ENCODE measurements around the gene MIDN. TPM values are rescaled to one million over a fixed set of nuclear protein-coding genes. Genes with fewer than 3 reads are reported as not detected.
"Not testable (repeated sequence)": the region's sequence is repeated elsewhere in the genome, so short reads cannot be mapped to it uniquely, and the experiment has no call there.

The MIDN gene
- 35.1 and 50.3 TPM in 2 replicates for total RNA-seq (2014; rRNA removed; shearing (Covaris generic))

DNA sequence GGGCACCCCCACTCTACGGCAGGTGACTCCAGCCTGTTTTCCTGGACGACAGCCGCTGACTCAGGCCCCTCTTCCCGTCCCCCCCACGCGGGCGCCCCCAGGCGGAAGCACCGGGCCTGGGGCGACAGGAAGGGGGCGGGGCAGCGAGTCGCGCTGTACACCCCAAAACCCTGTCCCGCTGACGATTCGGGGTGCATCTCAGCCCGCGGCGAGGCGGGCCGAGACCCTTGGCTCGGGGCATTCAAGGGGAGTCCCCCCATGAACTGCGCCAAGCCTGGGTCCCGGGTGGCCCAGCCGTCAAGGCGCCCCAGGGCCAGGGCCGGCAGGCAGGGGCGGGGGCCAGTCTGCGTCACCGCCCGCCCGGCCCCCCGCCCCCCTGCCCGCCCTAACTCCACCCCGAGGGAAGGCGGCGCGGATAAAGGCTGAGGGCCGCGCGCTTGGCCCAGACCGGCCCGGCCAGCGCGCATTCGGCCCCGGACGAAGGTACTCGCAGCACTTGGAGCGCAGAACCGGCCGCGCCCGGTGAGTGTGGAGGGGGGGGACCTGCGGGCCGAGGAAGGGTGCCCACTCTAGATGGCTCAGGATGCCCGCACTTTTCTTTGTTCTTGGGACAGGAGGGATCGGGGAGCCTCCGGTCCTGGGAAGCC is at the start of gene MIDN:
Gene MIDN (plus strand): TSS at position 445 of the 647 bp plus-strand sequence. CDS start 1,714 bp downstream, outside the sequence.
- DNase-seq = peak; percentile 98
- Histone ChIP-seq H3K4me3 (ENCODE audit: insufficient read depth, low read depth, low read length) (peak within 1 kb of the TSS; percentile 74), H3K27me3 (ENCODE audit: control insufficient read depth, insufficient read depth, low read length) (no peaks in the 10 kb centered on the region), H3K36me3 (replicated peaks; ENCODE audit: control insufficient read depth, insufficient read depth, low read length) (no peaks in the 10 kb centered on the region; the same call in 1 of the 2 replicates)

- peak; percentile 37 for DNase-seq
- H3K4me3 ChIP-seq (ENCODE audit: insufficient read depth, low read depth, low read length) = no peak overlapping the region
- no peaks in the 10 kb centered on the region for H3K27me3 ChIP-seq (ENCODE audit: control insufficient read depth, insufficient read depth, low read length)
- H3K36me3 ChIP-seq (replicated peaks; ENCODE audit: control insufficient read depth, insufficient read depth, low read length) = no peaks in the 10 kb centered on the region
Observed at GRCh38 chr19:1199531-1199930, 48.9 kb upstream of the MIDN start.

DNA sequence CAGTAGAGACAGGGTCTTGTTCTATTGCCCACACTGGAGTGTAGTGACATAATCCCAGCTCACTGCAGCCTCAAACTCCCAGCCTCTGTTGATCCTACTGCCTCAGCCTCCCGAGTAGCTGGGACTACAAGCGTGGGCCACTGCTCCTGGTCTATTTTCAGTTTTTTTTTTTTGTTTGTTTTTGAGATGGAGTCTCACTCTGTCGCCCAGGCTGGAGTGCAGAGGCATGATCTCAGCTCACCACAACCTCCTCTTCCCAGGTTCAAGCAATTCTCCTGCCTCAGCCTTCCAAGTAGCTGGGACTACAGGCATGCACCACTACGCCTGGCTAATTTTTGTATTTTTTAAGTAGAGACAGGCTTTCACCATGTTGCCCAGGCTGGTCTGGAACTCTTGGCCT is 47.8 kb upstream of the MIDN start:
- not testable (repeated sequence) for H3K36me3 ChIP-seq (replicated peaks; ENCODE audit: control insufficient read depth, insufficient read depth, low read length); H3K4me3 ChIP-seq (ENCODE audit: insufficient read depth, low read depth, low read length); DNase-seq; H3K27me3 ChIP-seq (ENCODE audit: control insufficient read depth, insufficient read depth, low read length)

- peaks cover 1% of the 10 kb centered on the region for H3K36me3 ChIP-seq (replicated peaks; ENCODE audit: control insufficient read depth, insufficient read depth, low read length)
- H3K4me3 ChIP-seq (ENCODE audit: insufficient read depth, low read depth, low read length) = peak within 1 kb of the TSS; percentile 75
- peak; percentile 100 for DNase-seq
- H3K27me3 ChIP-seq (ENCODE audit: control insufficient read depth, insufficient read depth, low read length) = no peaks in the 10 kb centered on the region; the same call in 1 of the 2 replicates
Observed at GRCh38 chr19:1205114-1206099, 43.0 kb upstream of the MIDN start, which contains the start of gene STK11. Gene STK11, plus strand, starts transcription at chr19:1205778. Its CDS starts 1,136 bp downstream, at chr19:1206914.

DNA sequence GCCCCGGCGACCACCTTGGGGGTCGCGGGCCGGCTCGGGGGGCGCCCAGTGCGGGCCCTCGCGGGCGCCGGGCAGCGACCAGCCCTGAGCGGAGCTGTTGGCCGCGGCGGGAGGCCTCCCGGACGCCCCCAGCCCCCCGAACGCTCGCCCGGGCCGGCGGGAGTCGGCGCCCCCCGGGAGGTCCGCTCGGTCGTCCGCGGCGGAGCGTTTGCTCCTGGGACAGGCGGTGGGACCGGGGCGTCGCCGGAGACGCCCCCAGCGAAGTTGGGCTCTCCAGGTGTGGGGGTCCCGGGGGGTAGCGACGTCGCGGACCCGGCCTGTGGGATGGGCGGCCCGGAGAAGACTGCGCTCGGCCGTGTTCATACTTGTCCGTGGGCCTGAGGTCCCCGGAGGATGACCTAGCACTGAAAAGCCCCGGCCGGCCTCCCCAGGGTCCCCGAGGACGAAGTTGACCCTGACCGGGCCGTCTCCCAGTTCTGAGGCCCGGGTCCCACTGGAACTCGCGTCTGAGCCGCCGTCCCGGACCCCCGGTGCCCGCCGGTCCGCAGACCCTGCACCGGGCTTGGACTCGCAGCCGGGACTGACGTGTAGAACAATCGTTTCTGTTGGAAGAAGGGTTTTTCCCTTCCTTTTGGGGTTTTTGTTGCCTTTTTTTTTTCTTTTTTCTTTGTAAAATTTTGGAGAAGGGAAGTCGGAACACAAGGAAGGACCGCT is 42.1 kb upstream of the MIDN start:
- Histone ChIP-seq H3K36me3 (replicated peaks; ENCODE audit: control insufficient read depth, insufficient read depth, low read length) (peaks cover 1% of the 10 kb centered on the region), H3K4me3 (ENCODE audit: insufficient read depth, low read depth, low read length) (peak overlapping the region; percentile 75), H3K27me3 (ENCODE audit: control insufficient read depth, insufficient read depth, low read length) (no peaks in the 10 kb centered on the region; the same call in 1 of the 2 replicates)
- peak; percentile 84 for DNase-seq

GRCh38 chr19:1206864-1207450 is 41.4 kb upstream of the MIDN start:
- Histone ChIP-seq H3K4me3 (ENCODE audit: insufficient read depth, low read depth, low read length) (peak overlapping the region; percentile 75), H3K36me3 (replicated peaks; ENCODE audit: control insufficient read depth, insufficient read depth, low read length) (peaks cover 1% of the 10 kb centered on the region), H3K27me3 (ENCODE audit: control insufficient read depth, insufficient read depth, low read length) (no peaks in the 10 kb centered on the region; the same call in 1 of the 2 replicates)
- DNase-seq = peak; percentile 81

DNA sequence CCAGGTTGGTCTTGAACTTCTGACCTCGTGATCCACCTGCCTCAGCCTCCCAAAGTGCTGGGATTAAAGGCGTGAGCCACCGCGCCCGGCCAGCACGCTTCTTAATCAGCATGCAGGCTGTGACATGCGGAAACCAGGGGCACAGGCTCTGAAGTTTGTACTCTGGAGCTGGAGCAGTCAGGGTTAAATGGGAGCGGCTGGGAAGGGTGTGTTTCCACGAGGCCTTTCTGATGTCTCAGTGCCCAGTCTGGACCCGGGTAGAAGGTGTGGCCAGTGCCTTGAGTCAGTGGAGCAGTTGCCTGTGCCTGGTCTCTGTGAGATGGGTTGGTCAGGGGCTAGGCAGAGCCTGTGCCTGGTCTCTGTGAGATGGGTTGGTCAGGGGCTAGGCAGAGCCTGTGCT is 39.6 kb upstream of the MIDN start:
- not testable (repeated sequence) for H3K36me3 ChIP-seq (replicated peaks; ENCODE audit: control insufficient read depth, insufficient read depth, low read length); H3K4me3 ChIP-seq (ENCODE audit: insufficient read depth, low read depth, low read length); H3K27me3 ChIP-seq (ENCODE audit: control insufficient read depth, insufficient read depth, low read length)
- peak; percentile 19 for DNase-seq

DNA sequence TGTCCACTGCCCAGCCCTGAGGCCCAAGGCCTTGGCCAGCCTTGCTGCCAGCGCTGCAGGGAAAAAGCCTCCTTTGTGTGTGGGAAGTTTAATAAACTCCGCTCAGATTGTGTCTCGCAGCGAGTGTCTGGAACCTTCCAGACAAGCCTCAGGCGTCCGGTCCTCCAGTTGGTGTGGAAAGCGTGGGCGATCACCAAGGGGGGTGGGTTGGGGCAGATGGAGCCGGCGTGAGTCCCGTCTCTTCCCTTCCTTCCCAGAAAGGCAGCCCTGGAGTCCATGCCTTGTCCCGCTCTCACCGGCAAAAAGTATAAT is 38.2 kb upstream of the MIDN start:
- Histone ChIP-seq H3K4me3 (ENCODE audit: insufficient read depth, low read depth, low read length) (no peak overlapping the region), H3K36me3 (replicated peaks; ENCODE audit: control insufficient read depth, insufficient read depth, low read length) (peaks cover 2% of the 10 kb centered on the region), H3K27me3 (ENCODE audit: control insufficient read depth, insufficient read depth, low read length) (no peaks in the 10 kb centered on the region; the same call in 1 of the 2 replicates)
- DNase-seq = no peak

DNA sequence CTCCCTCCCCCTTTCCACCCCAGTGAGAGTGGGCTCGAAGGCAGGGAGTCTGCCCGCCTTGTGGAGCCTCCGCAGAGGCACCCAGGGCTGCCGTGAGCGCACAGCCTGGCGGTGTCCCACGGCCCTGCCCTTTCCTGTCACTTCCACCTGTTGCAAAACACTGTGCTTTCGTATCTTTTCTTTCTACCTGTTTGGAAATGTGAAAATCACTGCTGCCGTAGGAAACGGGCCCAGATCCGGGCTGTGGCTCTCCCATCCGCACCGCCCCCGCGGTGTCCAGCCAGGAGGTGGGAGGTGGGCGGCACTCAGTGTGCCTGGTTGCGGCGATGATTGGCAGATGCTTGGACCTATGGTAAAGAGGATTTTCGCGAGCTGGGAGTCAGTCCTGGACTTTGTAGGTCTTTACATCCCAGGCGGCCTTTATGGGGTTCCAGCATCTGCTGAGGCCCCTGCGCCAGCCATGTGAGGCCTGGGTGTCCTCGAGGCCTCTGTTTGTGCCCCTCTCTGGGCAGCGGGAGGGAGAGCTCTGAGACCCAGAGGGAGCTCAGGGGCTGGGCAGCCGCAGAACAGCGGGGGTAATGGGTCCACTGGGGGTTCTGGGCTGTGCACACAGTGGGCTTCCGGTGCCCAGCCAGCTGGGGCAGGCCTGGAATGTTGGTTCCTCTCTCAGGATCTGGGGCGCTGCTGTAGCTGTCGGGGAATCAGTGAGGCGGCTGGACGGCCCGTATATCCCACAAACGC is 36.7 kb upstream of the MIDN start:
- peaks cover 2% of the 10 kb centered on the region for H3K36me3 ChIP-seq (replicated peaks; ENCODE audit: control insufficient read depth, insufficient read depth, low read length)
- peak; percentile 90 for DNase-seq

DNA sequence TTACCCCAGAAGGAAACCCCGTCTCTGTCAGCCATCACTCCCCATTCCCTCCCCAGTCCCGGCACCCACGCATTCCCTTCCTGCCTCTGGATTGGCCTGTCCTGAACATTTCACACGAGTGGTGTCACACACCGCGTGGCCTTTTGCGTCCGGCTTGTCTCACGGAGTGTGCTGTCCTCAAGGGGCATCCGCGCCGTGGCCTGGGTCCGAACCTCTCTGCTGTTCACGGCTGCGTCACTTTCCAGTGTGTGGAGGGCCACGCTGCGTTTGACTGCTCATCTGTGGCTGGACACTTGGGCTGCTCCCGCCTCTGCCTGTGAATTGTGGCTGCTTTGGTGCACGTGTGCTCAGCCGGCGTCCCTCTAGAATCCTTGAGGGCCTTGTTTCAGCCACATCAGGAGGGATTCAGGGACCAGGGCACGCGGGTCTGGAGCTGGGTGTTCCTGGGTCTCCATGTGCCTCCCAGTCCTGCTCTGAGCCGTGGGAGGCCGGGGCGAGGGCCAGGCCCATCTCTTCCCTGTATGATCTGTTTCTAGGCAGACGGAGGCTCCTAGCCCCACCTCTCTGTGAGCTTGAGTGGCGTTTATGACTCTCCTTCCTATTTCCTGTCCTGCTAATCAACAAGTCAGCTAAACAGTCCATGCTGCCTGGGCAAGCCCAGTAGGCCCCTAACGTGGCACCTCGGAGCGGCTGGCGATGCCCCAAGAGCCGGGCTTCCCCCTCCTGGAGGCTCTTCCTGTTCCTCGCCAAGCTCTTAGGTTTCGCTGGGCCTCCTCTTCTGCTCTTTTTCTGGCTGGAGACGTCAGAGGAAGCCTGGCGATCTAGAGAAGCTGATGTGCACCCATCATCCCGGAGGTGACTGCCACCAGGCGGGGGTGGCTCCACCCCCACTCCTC is 34.7 kb upstream of the MIDN start:
- Histone ChIP-seq H3K27me3 (ENCODE audit: control insufficient read depth, insufficient read depth, low read length) (no peaks in the 10 kb centered on the region), H3K36me3 (replicated peaks; ENCODE audit: control insufficient read depth, insufficient read depth, low read length) (peaks cover 1% of the 10 kb centered on the region), H3K4me3 (ENCODE audit: insufficient read depth, low read depth, low read length) (no peak overlapping the region)
- no peak for DNase-seq

More for the DNA sequence above, 36.7 kb upstream of the MIDN start:
- H3K27me3 ChIP-seq (ENCODE audit: control insufficient read depth, insufficient read depth, low read length) = no peaks in the 10 kb centered on the region
- no peak overlapping the region for H3K4me3 ChIP-seq (ENCODE audit: insufficient read depth, low read depth, low read length)

GRCh38 chr19:1214299-1214861 is 34.0 kb upstream of the MIDN start:
- H3K36me3 ChIP-seq (replicated peaks; ENCODE audit: control insufficient read depth, insufficient read depth, low read length) = peaks cover 1% of the 10 kb centered on the region
- no peak for DNase-seq
- H3K4me3 ChIP-seq (ENCODE audit: insufficient read depth, low read depth, low read length) = no peak overlapping the region
- H3K27me3 ChIP-seq (ENCODE audit: control insufficient read depth, insufficient read depth, low read length) = no peaks in the 10 kb centered on the region

- H3K4me3 ChIP-seq (ENCODE audit: insufficient read depth, low read depth, low read length) = no peak overlapping the region
- no peak for DNase-seq
- 0 out of 2 replicates have a peak, but pooled peaks cover 1% of the 10 kb centered on the region for H3K36me3 ChIP-seq (replicated peaks; ENCODE audit: control insufficient read depth, insufficient read depth, low read length)
- H3K27me3 ChIP-seq (ENCODE audit: control insufficient read depth, insufficient read depth, low read length) = no peaks in the 10 kb centered on the region
Observed at GRCh38 chr19:1214862-1215731, 33.3 kb upstream of the MIDN start.

Data from H7 (cell line).